ENCODE results near the gene MMP24. TPM values are rescaled to one million over a fixed set of nuclear protein-coding genes. Genes with fewer than 3 reads are reported as not detected.

The MMP24 gene
- total and polyA plus RNA-seq, 2 donors (not counting 1 experiment from before 2014, with no cell fraction given): 0.17 to 0.49 TPM

- H4K20me1 ChIP-seq (ENCODE audit: control insufficient read depth, extremely low read depth, insufficient read depth, low read length): no peaks in the 10 kb centered on the region
- no peak overlapping the region for H3K9ac ChIP-seq (ENCODE audit: insufficient read depth, low read length)
- no peaks in the 10 kb centered on the region for H3K9me3 ChIP-seq (ENCODE audit: control insufficient read depth, insufficient read depth, low read depth, low read length)
- no peak overlapping the region for H3K4me3 ChIP-seq (replicated peaks in 1 of 4; ENCODE audit: control extremely low read depth in 1 of 4, insufficient read depth in 1 of 4, low read depth in 3 of 4, low read length in 4 of 4)
- H2AFZ ChIP-seq (ENCODE audit: low read length): no peak overlapping the region
- TF ChIP-seq CTCF (conservative IDR thresholded peaks at IDR 0.05 in 1 of 2, IDR thresholded peaks at IDR 0.05 in 1 of 2; ENCODE audit: low read depth in 1 of 2, low read length in 2 of 2) (no peak), EZH2 (IDR thresholded peaks at IDR 0.05; ENCODE audit: low read length, missing control alignments) (no peak)
- H3K4me2 ChIP-seq (ENCODE audit: extremely low read depth, insufficient read depth, low read length): no peak overlapping the region
- H3K27me3 ChIP-seq (ENCODE audit: control insufficient read depth, insufficient read depth, low read length): no peaks in the 10 kb centered on the region
- no peak overlapping the region for H3K27ac ChIP-seq (ENCODE audit: insufficient read depth, low read length)
- H3K36me3 ChIP-seq (ENCODE audit: control insufficient read depth, insufficient read depth, low read length): peaks cover 22% of the 10 kb centered on the region
- peaks cover 6% of the 10 kb centered on the region for H3K4me1 ChIP-seq (ENCODE audit: control insufficient read depth, extremely low read depth, insufficient read depth, low read length)
- H3K79me2 ChIP-seq (ENCODE audit: control insufficient read depth, insufficient read depth, low read length): peaks cover 18% of the 10 kb centered on the region
- DNase-seq (ENCODE audit: low read depth in 2 of 2): no peak
Observed at GRCh38 chr20:35274172-35275092, 47.9 kb downstream of the MMP24 start.

- DNase-seq (ENCODE audit: low read depth in 2 of 2): no peak
- H3K4me3 ChIP-seq (replicated peaks in 1 of 4; ENCODE audit: control extremely low read depth in 1 of 4, insufficient read depth in 1 of 4, low read depth in 3 of 4, low read length in 4 of 4): no peak overlapping the region
- no peaks in the 10 kb centered on the region for H3K27me3 ChIP-seq (ENCODE audit: control insufficient read depth, insufficient read depth, low read length)
- H3K4me2 ChIP-seq (ENCODE audit: extremely low read depth, insufficient read depth, low read length): no peak overlapping the region
- H3K36me3 ChIP-seq (ENCODE audit: control insufficient read depth, insufficient read depth, low read length): peaks cover 29% of the 10 kb centered on the region
- no peaks in the 10 kb centered on the region for H3K9me3 ChIP-seq (ENCODE audit: control insufficient read depth, insufficient read depth, low read depth, low read length)
- no peak overlapping the region for H2AFZ ChIP-seq (ENCODE audit: low read length)
- H3K9ac ChIP-seq (ENCODE audit: insufficient read depth, low read length): no peak overlapping the region
- peaks cover 22% of the 10 kb centered on the region for H3K79me2 ChIP-seq (ENCODE audit: control insufficient read depth, insufficient read depth, low read length)
- H3K27ac ChIP-seq (ENCODE audit: insufficient read depth, low read length): no peak overlapping the region
- no peaks in the 10 kb centered on the region for H4K20me1 ChIP-seq (ENCODE audit: control insufficient read depth, extremely low read depth, insufficient read depth, low read length)
- TF ChIP-seq EZH2 (IDR thresholded peaks at IDR 0.05; ENCODE audit: low read length, missing control alignments) (no peak), CTCF (conservative IDR thresholded peaks at IDR 0.05 in 1 of 2, IDR thresholded peaks at IDR 0.05 in 1 of 2; ENCODE audit: low read depth in 1 of 2, low read length in 2 of 2) (no peak)
- peaks cover 6% of the 10 kb centered on the region for H3K4me1 ChIP-seq (ENCODE audit: control insufficient read depth, extremely low read depth, insufficient read depth, low read length)
Observed at GRCh38 chr20:35275741-35276251, 49.3 kb downstream of the MMP24 start.

- peaks cover 32% of the 10 kb centered on the region for H3K36me3 ChIP-seq (ENCODE audit: control insufficient read depth, insufficient read depth, low read length)
- no peak for DNase-seq (ENCODE audit: low read depth in 2 of 2)
- no peaks in the 10 kb centered on the region for H3K9me3 ChIP-seq (ENCODE audit: control insufficient read depth, insufficient read depth, low read depth, low read length)
- no peaks in the 10 kb centered on the region for H3K27me3 ChIP-seq (ENCODE audit: control insufficient read depth, insufficient read depth, low read length)
- peak overlapping the region; percentile 86 for H3K9ac ChIP-seq (ENCODE audit: insufficient read depth, low read length)
- H4K20me1 ChIP-seq (ENCODE audit: control insufficient read depth, extremely low read depth, insufficient read depth, low read length): no peaks in the 10 kb centered on the region
- H3K4me2 ChIP-seq (ENCODE audit: extremely low read depth, insufficient read depth, low read length): peak overlapping the region; percentile 78
- peaks cover 5% of the 10 kb centered on the region for H3K4me1 ChIP-seq (ENCODE audit: control insufficient read depth, extremely low read depth, insufficient read depth, low read length)
- TF ChIP-seq EZH2 (IDR thresholded peaks at IDR 0.05; ENCODE audit: low read length, missing control alignments) (no peak), CTCF (conservative IDR thresholded peaks at IDR 0.05 in 1 of 2, IDR thresholded peaks at IDR 0.05 in 1 of 2; ENCODE audit: low read depth in 1 of 2, low read length in 2 of 2) (no peak)
- H3K79me2 ChIP-seq (ENCODE audit: control insufficient read depth, insufficient read depth, low read length): peaks cover 26% of the 10 kb centered on the region
- H2AFZ ChIP-seq (ENCODE audit: low read length): no peak overlapping the region
- H3K4me3 ChIP-seq (replicated peaks in 1 of 4; ENCODE audit: control extremely low read depth in 1 of 4, insufficient read depth in 1 of 4, low read depth in 3 of 4, low read length in 4 of 4): peak overlapping the region; percentile 51 to 84 (median 80)
- peak overlapping the region; percentile 91 for H3K27ac ChIP-seq (ENCODE audit: insufficient read depth, low read length)
Observed at GRCh38 chr20:35276408-35276807, 49.9 kb downstream of the MMP24 start.

All from fibroblast of lung (primary cell).